ENCODE measurements around the gene PRIM2. TPM values are rescaled to one million over a fixed set of nuclear protein-coding genes. Genes with fewer than 3 reads are reported as not detected.
"Not testable (repeated sequence)": the region's sequence is repeated elsewhere in the genome, so short reads cannot be mapped to it uniquely, and the experiment has no call there.

PRIM2 gene
- total RNA-seq, 1 experiment from 2014 or later: 30.7 TPM

DNA sequence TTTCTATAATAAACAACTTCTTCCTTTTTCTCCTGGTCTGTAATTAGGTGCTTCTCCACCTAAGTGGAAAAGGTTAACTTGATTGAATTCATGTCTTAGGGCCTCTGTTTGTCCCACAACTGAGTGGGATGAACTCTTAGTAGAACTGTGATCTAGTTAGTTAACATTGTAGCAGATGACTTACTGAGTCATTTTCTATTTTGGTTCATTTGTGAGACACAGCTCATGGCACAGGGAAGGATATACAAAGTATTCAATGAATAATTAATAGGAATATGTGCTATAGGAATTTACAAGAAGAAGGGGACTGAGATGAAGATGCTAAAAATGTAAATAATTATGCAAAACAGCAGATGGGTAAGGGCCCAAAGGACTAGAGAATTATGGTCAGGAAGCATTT is 124.7 kb downstream of the PRIM2 start:
- ATAC-seq; H3K27me3 ChIP-seq (ENCODE audit: control insufficient read depth, insufficient read depth, low read length); in situ Hi-C loops (cut with HindIII; ENCODE audit: low pct_unique_long_range_greater_than_20kb, low sequenced_read_pairs); DNase-seq (ENCODE audit: low read depth, low spot score); POLR2A ChIA-PET; H3K4me1 ChIP-seq (ENCODE audit: control insufficient read depth, insufficient read depth, low read length); H3K27ac ChIP-seq (ENCODE audit: low read length); H3K4me3 ChIP-seq (ENCODE audit: low read depth in 2 of 2, low read length in 2 of 2); H3K9me3 ChIP-seq (ENCODE audit: control insufficient read depth, insufficient read depth, low read depth, low read length); CTCF ChIA-PET; BruUV-seq (replicated peaks); H3K36me3 ChIP-seq (ENCODE audit: control insufficient read depth, insufficient read depth, low read length); intact Hi-C loops (cut with micrococcal nuclease; ENCODE audit: unreplicated experiment): not testable (repeated sequence)

DNA sequence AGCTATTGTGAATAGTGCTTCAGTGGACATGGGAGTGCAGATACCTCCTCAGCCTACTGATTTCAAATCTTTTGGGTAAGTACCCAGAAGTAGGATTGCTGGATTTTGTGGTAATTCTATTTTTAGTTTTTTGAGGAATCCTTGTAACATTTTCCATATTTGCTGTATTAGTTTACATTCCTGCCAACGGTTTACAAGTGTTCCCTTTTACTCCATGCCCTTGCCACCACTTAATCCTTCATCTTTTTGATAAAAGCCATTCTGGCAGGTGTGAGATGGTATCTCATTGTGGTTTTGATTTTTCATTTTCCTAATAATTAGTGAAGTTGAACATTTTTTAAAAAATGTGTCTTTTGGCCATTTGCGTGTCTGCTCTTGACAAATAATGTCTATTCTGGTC is 125.8 kb downstream of the PRIM2 start:
- H3K36me3 ChIP-seq (ENCODE audit: control insufficient read depth, insufficient read depth, low read length); ATAC-seq; POLR2A ChIA-PET; CTCF ChIA-PET; BruUV-seq (replicated peaks); H3K4me1 ChIP-seq (ENCODE audit: control insufficient read depth, insufficient read depth, low read length); H3K27ac ChIP-seq (ENCODE audit: low read length); in situ Hi-C loops (cut with HindIII; ENCODE audit: low pct_unique_long_range_greater_than_20kb, low sequenced_read_pairs); intact Hi-C loops (cut with micrococcal nuclease; ENCODE audit: unreplicated experiment); H3K27me3 ChIP-seq (ENCODE audit: control insufficient read depth, insufficient read depth, low read length); H3K9me3 ChIP-seq (ENCODE audit: control insufficient read depth, insufficient read depth, low read depth, low read length); H3K4me3 ChIP-seq (ENCODE audit: low read depth in 2 of 2, low read length in 2 of 2); DNase-seq (ENCODE audit: low read depth, low spot score): not testable (repeated sequence)

DNA sequence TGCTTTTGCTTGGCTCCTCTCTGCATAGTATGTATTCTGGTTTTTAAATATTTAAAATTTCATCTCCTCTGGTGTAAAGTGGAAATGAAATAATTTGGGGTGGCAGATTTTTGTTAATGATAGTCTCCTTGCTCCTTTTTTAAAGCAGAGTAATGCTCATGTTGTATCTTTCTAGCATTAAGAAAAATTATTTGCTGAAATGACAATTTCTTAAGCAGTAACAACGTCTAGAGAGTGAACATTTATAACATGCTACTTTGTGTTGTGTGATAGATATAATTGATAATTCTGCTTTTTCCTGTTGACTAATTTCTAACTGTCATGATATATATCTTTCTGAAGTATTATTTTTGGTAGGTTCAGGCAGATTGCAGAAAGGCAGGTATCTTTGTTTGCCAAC is 127.4 kb downstream of the PRIM2 start:
- in situ Hi-C loops (cut with HindIII; ENCODE audit: low pct_unique_long_range_greater_than_20kb, low sequenced_read_pairs); intact Hi-C loops (cut with micrococcal nuclease; ENCODE audit: unreplicated experiment); BruUV-seq (replicated peaks); H3K27ac ChIP-seq (ENCODE audit: low read length); CTCF ChIA-PET; DNase-seq (ENCODE audit: low read depth, low spot score); POLR2A ChIA-PET; H3K27me3 ChIP-seq (ENCODE audit: control insufficient read depth, insufficient read depth, low read length); H3K9me3 ChIP-seq (ENCODE audit: control insufficient read depth, insufficient read depth, low read depth, low read length); ATAC-seq; H3K4me3 ChIP-seq (ENCODE audit: low read depth in 2 of 2, low read length in 2 of 2); H3K36me3 ChIP-seq (ENCODE audit: control insufficient read depth, insufficient read depth, low read length); H3K4me1 ChIP-seq (ENCODE audit: control insufficient read depth, insufficient read depth, low read length): not testable (repeated sequence)

DNA sequence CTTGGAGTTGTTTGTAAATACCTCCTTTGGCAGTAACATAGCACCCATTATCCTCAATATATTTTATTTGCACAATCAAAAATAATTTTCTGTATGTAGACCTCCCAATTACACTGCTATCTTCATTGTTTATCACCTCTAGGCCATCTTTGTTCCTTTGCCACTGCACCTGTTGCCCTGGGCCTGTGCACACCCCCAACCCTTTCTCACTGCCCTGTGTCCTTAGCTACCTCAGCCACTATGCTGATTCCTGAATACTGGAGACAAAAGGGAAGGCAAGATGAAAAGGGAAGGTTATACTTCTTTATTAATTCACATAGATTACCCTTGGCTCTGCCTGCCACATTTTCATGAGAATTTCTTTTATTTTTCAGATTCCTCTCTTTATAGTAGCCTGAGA is 127.9 kb downstream of the PRIM2 start:
- ATAC-seq; intact Hi-C loops (cut with micrococcal nuclease; ENCODE audit: unreplicated experiment); DNase-seq (ENCODE audit: low read depth, low spot score); H3K4me3 ChIP-seq (ENCODE audit: low read depth in 2 of 2, low read length in 2 of 2); BruUV-seq (replicated peaks); H3K36me3 ChIP-seq (ENCODE audit: control insufficient read depth, insufficient read depth, low read length); H3K9me3 ChIP-seq (ENCODE audit: control insufficient read depth, insufficient read depth, low read depth, low read length); H3K4me1 ChIP-seq (ENCODE audit: control insufficient read depth, insufficient read depth, low read length); H3K27ac ChIP-seq (ENCODE audit: low read length); CTCF ChIA-PET; in situ Hi-C loops (cut with HindIII; ENCODE audit: low pct_unique_long_range_greater_than_20kb, low sequenced_read_pairs); H3K27me3 ChIP-seq (ENCODE audit: control insufficient read depth, insufficient read depth, low read length): not testable (repeated sequence)
- POLR2A ChIA-PET: interaction anchor here (0.6 kb wide), 1 partner anchor 424 kb away, joined by 4 read pairs; no protein-coding TSS in a partner anchor

DNA sequence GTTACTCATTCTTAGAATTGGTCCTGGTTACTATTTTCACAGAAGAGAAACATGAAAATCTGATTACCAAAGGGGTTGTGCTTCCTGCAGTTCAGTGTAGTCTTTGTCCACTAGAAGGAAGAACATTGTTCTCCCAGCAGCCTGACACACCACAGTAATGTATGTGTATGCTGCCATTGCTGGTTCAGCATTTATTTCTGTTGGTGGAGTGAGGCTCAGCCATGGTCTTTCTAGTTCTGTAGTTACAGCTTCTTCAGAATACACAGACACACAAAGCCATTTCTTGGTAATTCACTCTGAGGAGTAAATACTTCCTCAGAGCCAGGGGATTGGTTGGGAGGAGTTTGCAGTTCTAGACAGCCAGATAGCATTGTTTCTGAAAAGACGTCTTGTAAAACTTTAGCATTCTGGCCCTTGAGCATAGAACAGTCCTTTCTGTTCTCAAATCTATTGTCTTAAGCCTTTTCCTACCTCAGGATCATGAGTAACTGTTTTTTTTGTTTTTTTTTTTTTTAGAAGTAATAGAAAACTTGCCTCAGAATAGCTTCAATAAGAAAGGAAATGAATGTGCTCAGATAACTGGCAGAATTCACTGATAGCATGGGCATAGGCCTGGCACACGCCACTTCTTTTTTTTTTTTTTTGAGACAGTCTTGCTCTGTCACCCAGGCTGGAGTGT is 128.5 kb downstream of the PRIM2 start:
- H3K4me1 ChIP-seq (ENCODE audit: control insufficient read depth, insufficient read depth, low read length); H3K9me3 ChIP-seq (ENCODE audit: control insufficient read depth, insufficient read depth, low read depth, low read length); ATAC-seq; BruUV-seq (replicated peaks); H3K36me3 ChIP-seq (ENCODE audit: control insufficient read depth, insufficient read depth, low read length); H3K4me3 ChIP-seq (ENCODE audit: low read depth in 2 of 2, low read length in 2 of 2); intact Hi-C loops (cut with micrococcal nuclease; ENCODE audit: unreplicated experiment); in situ Hi-C loops (cut with HindIII; ENCODE audit: low pct_unique_long_range_greater_than_20kb, low sequenced_read_pairs); H3K27ac ChIP-seq (ENCODE audit: low read length); CTCF ChIA-PET; DNase-seq (ENCODE audit: low read depth, low spot score); H3K27me3 ChIP-seq (ENCODE audit: control insufficient read depth, insufficient read depth, low read length): not testable (repeated sequence)
- POLR2A ChIA-PET: interaction anchor here (0.6 kb wide), 1 partner anchor 423 kb away, joined by 4 read pairs; no protein-coding TSS in a partner anchor

DNA sequence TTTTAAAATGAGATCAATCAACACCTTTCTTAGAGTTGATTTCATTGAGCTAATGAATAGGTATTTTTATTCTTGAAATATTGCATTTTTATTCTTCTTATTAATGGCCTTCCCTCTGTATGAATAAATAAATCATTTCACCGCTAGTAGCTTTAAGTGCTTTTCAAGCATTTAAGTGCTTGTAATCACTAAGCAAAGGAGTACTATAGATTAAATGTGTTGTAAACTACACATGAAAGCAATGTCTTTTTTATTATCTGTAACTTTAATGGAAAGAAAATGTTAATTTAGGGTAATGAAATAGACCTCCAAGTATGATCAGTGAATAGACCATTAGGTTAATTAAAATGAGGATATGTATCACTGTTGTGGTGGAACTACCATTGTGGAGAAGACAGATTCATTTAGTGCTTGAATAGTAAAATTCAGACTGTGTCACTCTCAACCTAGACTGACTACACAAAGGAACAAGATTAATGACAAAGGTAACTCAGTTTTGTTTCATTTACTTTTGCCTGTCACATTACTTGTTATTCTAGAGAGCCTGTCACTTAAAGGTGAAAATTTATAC is 132.2 kb downstream of the PRIM2 start:
- H3K4me3 ChIP-seq (ENCODE audit: low read depth in 2 of 2, low read length in 2 of 2); H3K36me3 ChIP-seq (ENCODE audit: control insufficient read depth, insufficient read depth, low read length); intact Hi-C loops (cut with micrococcal nuclease; ENCODE audit: unreplicated experiment); in situ Hi-C loops (cut with HindIII; ENCODE audit: low pct_unique_long_range_greater_than_20kb, low sequenced_read_pairs); ATAC-seq; BruUV-seq (replicated peaks); H3K27ac ChIP-seq (ENCODE audit: low read length); CTCF ChIA-PET; H3K27me3 ChIP-seq (ENCODE audit: control insufficient read depth, insufficient read depth, low read length); H3K4me1 ChIP-seq (ENCODE audit: control insufficient read depth, insufficient read depth, low read length); POLR2A ChIA-PET; DNase-seq (ENCODE audit: low read depth, low spot score); H3K9me3 ChIP-seq (ENCODE audit: control insufficient read depth, insufficient read depth, low read depth, low read length): not testable (repeated sequence)

All from Panc1 (cell line).